Subcutaneous adipose tissue (tissue), 4 donors: ENCODE results near the gene TXNRD1. TPM values are rescaled to one million over a fixed set of nuclear protein-coding genes. Genes with fewer than 3 reads are reported as not detected.

Source experiments
- total RNA-seq, 4 donors: library from RNA; depleted of rRNA; stranded (reverse); fragments of >200 nt; gene quantifications; one replicate each; pipeline ENCODE4 v1.1.0, GENCODE V29; 2016
- TF ChIP-seq, protein P1 (sequence below): fragments of 450-650 bp; IDR thresholded peaks from one replicate; pipeline ENCODE4 v1.5.1; 2016; ENCODE audit warnings: low read depth, mild to moderate bottlenecking, control low read depth, antibody characterized with exemption, moderate library complexity

The TXNRD1 gene
- total RNA-seq, 4 donors from 2014 or later, result 76.2 to 122 (median 83.3) TPM

DNA sequence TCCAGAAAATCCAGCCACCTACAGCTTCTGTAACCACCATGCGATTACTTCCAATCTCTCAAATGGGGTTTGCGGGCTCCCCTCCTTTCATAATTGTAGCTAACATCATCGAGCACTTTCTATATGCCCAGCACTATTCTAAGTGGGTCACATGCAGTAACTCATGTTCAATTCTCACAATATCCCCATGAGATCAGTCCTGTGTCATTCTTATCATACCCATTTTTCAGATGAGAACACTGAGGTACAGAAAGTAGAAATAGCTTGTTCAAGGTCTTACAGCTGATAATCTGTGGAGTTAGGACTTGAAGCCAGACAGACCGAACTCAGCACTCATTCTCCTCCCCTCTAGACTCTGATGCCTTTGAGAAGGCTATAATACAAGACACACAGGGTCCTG, 162.8 kb downstream of the TXNRD1 start:
- TF ChIP-seq, protein P1, sequence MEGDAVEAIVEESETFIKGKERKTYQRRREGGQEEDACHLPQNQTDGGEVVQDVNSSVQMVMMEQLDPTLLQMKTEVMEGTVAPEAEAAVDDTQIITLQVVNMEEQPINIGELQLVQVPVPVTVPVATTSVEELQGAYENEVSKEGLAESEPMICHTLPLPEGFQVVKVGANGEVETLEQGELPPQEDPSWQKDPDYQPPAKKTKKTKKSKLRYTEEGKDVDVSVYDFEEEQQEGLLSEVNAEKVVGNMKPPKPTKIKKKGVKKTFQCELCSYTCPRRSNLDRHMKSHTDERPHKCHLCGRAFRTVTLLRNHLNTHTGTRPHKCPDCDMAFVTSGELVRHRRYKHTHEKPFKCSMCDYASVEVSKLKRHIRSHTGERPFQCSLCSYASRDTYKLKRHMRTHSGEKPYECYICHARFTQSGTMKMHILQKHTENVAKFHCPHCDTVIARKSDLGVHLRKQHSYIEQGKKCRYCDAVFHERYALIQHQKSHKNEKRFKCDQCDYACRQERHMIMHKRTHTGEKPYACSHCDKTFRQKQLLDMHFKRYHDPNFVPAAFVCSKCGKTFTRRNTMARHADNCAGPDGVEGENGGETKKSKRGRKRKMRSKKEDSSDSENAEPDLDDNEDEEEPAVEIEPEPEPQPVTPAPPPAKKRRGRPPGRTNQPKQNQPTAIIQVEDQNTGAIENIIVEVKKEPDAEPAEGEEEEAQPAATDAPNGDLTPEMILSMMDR, result no peak

DNA sequence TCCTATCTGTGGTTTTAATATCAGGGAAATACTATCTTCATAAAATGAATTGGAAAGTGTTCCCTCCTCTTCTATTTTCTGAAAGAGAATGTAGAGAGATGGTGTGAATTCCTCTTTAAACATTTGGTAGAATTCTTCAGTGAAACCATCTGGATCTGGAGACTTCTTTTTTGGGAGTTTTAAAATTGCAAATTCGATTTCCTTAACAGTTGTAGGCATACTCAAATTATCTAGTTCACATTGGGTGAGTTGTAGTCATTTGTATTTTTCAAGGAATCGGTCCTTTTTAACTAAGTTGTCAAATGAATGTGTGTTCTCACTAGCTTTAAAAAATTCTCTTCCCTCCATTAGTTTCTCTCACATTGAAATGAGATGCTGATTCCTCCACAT, 165.8 kb downstream of the TXNRD1 start:
- TF ChIP-seq, protein P1, result no peak

DNA sequence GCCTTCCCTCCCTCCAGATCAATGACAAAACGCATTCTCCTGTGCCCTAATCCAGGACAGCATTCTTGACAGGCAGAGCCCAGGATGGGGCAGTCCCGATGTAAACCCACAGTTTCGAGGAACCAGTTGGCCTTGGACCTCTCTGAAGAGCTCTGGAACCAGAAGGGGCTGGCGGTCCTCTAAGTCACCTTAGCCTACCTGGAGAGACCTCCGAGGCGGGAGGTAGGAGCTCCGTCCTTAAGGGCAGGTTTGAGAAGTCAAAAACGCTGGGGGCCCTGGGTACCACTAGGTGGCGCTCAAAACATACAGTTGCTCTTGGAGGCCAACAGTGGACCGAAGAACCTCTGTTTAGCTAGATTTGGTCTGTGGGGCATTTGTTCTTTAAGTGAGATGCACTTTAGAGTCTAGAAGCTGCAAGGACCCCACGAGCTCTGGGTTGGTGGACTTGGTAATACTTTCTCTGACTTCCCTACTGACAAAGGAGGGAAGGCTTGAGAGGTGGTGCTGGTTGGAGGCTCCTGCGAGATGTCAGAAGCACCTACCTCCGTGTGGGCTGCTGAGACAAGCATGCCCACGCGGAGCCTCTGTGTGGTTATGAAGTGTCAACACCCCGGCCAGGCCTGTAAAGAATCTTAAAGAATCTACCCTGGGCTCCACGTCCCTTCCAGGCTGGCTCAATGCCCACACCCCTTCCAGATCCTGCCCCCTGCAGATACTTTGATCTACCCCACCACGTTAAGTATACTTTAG, 166.3 kb downstream of the TXNRD1 start:
- TF ChIP-seq, protein P1, result no peak

DNA sequence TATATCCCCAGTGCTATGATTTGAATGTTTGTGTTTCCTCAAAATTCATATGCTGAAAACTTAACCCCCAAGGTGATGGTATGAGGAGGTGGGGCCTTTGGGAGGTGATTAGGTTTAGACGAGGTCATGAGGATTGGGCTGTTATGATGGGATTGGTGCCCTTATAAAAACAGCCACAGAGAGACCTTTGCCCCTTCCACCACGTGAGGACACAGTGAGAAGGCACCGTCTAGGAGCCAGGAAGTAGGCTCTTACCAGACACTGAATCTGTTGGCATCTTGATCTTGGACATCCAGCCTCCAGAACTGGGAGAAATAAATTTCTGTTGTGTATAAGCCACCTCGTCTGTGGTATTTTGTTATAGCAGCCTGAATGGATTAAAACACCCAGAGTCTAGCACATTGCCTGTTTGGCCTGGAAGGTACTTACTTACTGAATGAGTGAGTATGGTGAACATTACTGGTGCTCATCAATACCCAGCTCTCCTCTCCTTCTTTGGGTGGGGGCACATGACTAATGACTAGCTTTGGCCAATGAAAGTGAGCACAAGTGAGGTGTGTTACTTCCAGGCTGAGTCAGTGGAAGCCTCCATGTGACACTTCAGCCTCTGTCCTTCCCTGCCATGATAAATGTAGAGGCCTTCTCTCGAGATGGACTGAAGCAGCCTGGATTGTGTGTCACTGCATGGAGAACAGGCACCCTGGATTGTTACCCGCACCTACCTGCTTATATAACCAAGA, 168.7 kb downstream of the TXNRD1 start:
- TF ChIP-seq, protein P1, result no peak

DNA sequence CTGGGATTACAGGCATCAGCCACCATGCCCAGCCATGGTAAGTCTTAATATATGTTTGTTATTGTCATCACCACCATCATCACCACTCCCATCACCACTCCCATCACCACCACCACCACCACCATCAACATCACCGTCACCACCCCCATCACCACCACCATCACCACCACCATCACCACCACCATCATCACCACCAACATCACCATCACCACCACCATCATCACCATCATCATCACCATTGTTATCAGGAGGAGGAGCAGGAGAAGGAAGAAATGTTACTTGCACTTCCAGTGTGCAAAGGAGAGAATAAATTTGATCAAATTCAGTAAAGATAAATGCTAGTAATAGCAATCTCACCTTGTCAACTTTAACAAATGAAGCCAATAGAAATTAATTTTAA, 169.9 kb downstream of the TXNRD1 start:
- TF ChIP-seq, protein P1, result no peak

DNA sequence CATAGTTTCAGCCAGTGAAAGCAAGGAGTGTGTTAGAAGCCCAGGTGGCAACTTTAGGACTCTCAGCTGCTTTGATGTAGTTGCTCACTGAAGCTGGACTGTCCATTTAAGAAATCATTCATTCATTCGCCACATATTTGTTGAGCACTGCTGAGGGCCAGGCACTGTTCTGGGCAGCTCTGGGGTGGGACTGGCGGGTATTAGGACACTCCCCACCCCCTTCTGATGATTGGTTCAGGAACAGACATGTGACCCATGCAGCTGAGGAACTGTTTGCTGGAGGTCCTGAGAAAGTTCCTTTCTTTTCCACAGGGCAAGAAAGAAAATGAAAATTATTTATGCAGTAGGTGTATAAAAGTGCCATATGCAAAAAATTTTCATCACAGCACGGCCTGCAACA, 170.9 kb downstream of the TXNRD1 start:
- TF ChIP-seq, protein P1, result no peak

DNA sequence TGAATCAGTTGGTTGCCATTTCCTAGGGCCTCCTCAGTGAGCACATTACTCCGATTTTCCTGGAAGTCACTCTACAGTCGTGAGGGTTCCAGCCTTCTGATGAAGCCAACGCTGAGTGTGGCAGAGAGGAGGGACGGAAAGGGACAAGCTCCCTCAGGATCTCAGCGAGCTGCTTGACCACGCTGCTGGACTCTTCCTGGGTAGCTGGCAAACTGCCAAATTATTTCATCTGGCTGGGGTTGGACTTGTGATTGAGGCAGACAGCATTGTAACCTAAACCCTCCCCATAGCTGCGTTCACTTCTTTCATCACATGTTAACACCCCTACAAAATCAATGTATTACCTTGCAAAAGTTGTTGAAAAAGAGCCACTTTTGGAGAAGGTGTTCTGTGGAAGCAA, 171.6 kb downstream of the TXNRD1 start:
- TF ChIP-seq, protein P1, result no peak
